CD14-positive monocyte (primary cell): ENCODE data around the gene PLAAT3. TPM values are rescaled to one million over a fixed set of nuclear protein-coding genes. Genes with fewer than 3 reads are reported as not detected.

ENCODE experiments used
- DNase-seq, 3 donors: peaks; one replicate each; pipeline ENCODE4 v3.0.0-alpha.2; 2011 to 2022
- H2AFZ ChIP-seq: 2 replicates; pipeline ENCODE4 v1.6.0; 2012; ENCODE audit warnings: mild to moderate bottlenecking, low read depth, low read length, inconsistent platforms; ENCODE audit not compliant: insufficient read depth, poor library complexity, severe bottlenecking
- H3K27ac ChIP-seq, 2 donors: 1 replicate in 1 of 2; 2 replicates in 1 of 2; pipeline ENCODE4 v1.5.1; 2012 to 2013; ENCODE audit warnings: low read length in 2 of 2, control low read depth in 1 of 2, inconsistent platforms in 1 of 2, low read depth in 1 of 2, mild to moderate bottlenecking in 1 of 2
- H3K27me3 ChIP-seq, 2 donors: one replicate each; pipeline versions ENCODE4 v1.6.0 to v1.6.1; 2011 to 2013; ENCODE audit warnings: low read length in 2 of 2; ENCODE audit not compliant: control insufficient read depth in 2 of 2, insufficient read depth in 2 of 2
- H3K36me3 ChIP-seq, 2 donors: replicated peaks in 1 of 2; 1 replicate in 1 of 2; 2 replicates in 1 of 2; pipeline versions ENCODE4 v1.5.1 to v1.6.1; 2012 to 2013; ENCODE audit warnings: low read length in 2 of 2, control low read depth in 1 of 2, inconsistent platforms in 1 of 2, mild to moderate bottlenecking in 1 of 2; ENCODE audit not compliant: insufficient read depth in 2 of 2, control insufficient read depth in 1 of 2
- H3K4me1 ChIP-seq, 2 donors: 1 replicate in 1 of 2; 2 replicates in 1 of 2; pipeline versions ENCODE4 v1.5.1 to v1.6.1; 2012 to 2013; ENCODE audit warnings: low read length in 2 of 2, control low read depth in 1 of 2, inconsistent platforms in 1 of 2, mild to moderate bottlenecking in 1 of 2, moderate library complexity in 1 of 2; ENCODE audit not compliant: insufficient read depth in 2 of 2, control insufficient read depth in 1 of 2
- H3K4me2 ChIP-seq: replicated peaks from 2 replicates; pipeline ENCODE3; 2012; ENCODE audit warnings: low read length, moderate library complexity, mild to moderate bottlenecking; ENCODE audit not compliant: poor library complexity, severe bottlenecking; ENCODE audit errors: extremely low read depth
- H3K4me3 ChIP-seq, 3 experiments: fragments of 200-600 bp in 1 of 3; sonication (generic) in 1 of 3; replicated peaks in 1 of 3; 1 replicate in 2 of 3; 2 replicates in 1 of 3; pipeline ENCODE4 v1.5.1; 2011 to 2013; ENCODE audit warnings: low read length in 3 of 3, mild to moderate bottlenecking in 3 of 3, control low read depth in 2 of 3, low read depth in 2 of 3, inconsistent platforms in 1 of 3, moderate library complexity in 1 of 3
- H3K79me2 ChIP-seq: 2 replicates; pipeline ENCODE4 v1.6.0; 2012; ENCODE audit warnings: mild to moderate bottlenecking, control low read depth, inconsistent platforms, low read length, moderate library complexity; ENCODE audit not compliant: insufficient read depth
- H3K9ac ChIP-seq: 2 replicates; pipeline ENCODE4 v1.6.0; 2017; ENCODE audit warnings: low read length, mild to moderate bottlenecking; ENCODE audit not compliant: insufficient read depth, poor library complexity, severe bottlenecking
- H3K9me3 ChIP-seq, 2 donors: replicated peaks in 1 of 2; 1 replicate in 1 of 2; 2 replicates in 1 of 2; pipeline versions ENCODE4 v1.5.1 to v1.6.1; 2012 to 2013; ENCODE audit warnings: low read length in 2 of 2, control low read depth in 1 of 2; ENCODE audit not compliant: control insufficient read depth in 1 of 2, insufficient read depth in 1 of 2
- H4K20me1 ChIP-seq: 2 replicates; pipeline ENCODE4 v1.6.0; 2012; ENCODE audit warnings: mild to moderate bottlenecking, low read length, control low read depth, moderate library complexity; ENCODE audit not compliant: insufficient read depth
- H3K27ac Mint-ChIP-seq, 7 donors: one replicate each; pipeline ENCODE4 v1.8.0; 2020; ENCODE audit warnings: mild to moderate bottlenecking in 7 of 7, mixed read lengths in 7 of 7, moderate library complexity in 6 of 7, inconsistent platforms in 2 of 7
- H3K27me3 Mint-ChIP-seq, 3 donors: one replicate each; pipeline ENCODE4 v1.8.0; 2021 to 2022; ENCODE audit warnings: low read depth in 3 of 3, mild to moderate bottlenecking in 3 of 3, mixed read lengths in 3 of 3, moderate library complexity in 3 of 3, inconsistent platforms in 1 of 3
- H3K36me3 Mint-ChIP-seq, 2 donors: one replicate each; pipeline ENCODE4 v1.8.0; 2020; ENCODE audit warnings: mixed read lengths in 2 of 2, inconsistent platforms in 1 of 2, mild to moderate bottlenecking in 1 of 2
- H3K4me1 Mint-ChIP-seq: one replicate; pipeline ENCODE4 v1.8.0; 2020; ENCODE audit warnings: mild to moderate bottlenecking, mixed read lengths
- H3K4me3 Mint-ChIP-seq, 2 donors: one replicate each; pipeline ENCODE4 v1.8.0; 2020; ENCODE audit warnings: mild to moderate bottlenecking in 2 of 2, mixed read lengths in 2 of 2, moderate library complexity in 1 of 2
- H3K9me3 Mint-ChIP-seq, 7 donors: one replicate each; pipeline ENCODE4 v1.8.0; 2020 to 2022; ENCODE audit warnings: mixed read lengths in 7 of 7, mild to moderate bottlenecking in 6 of 7, moderate library complexity in 6 of 7, inconsistent platforms in 2 of 7
- CTCF ChIP-seq: fragments of 200-600 bp; IDR thresholded peaks from one replicate; pipeline ENCODE4 v1.8.0; 2022; ENCODE audit warnings: antibody characterized with exemption, mild to moderate bottlenecking
- WGBS: methylation state at CpG from one replicate; pipeline ENCODE4 v1.1.5; 2013; ENCODE audit warnings: missing lambda C conversion rate; ENCODE audit not compliant: insufficient coverage; 5-methylcytosine and 5-hydroxymethylcytosine counted together
- intact Hi-C, 2 donors: fragments of 100-400 bp; cut with micrococcal nuclease; formaldehyde crosslinking; loops; one replicate each; pipeline versions ENCODE4 v1.15.0 to v1.15.1; 2023
- polyA plus RNA-seq, 3 donors: library from polyadenylated mRNA; depleted of rRNA in 1 of 3; unstranded in 2 of 3; stranded (reverse) in 1 of 3; fragments of 300-500 nt in 2 of 3; fragments of >200 nt in 1 of 3; fragmentation: Illumina TruSeq in 2 of 3; gene quantifications; 1 replicate in 2 of 3; 2 replicates in 1 of 3; pipeline ENCODE4 v1.2.3, GENCODE V29; 2012 to 2021

The PLAAT3 gene
- polyA plus RNA-seq, 3 donors: 20.2 to 67.3 (median 34.2) TPM

DNA sequence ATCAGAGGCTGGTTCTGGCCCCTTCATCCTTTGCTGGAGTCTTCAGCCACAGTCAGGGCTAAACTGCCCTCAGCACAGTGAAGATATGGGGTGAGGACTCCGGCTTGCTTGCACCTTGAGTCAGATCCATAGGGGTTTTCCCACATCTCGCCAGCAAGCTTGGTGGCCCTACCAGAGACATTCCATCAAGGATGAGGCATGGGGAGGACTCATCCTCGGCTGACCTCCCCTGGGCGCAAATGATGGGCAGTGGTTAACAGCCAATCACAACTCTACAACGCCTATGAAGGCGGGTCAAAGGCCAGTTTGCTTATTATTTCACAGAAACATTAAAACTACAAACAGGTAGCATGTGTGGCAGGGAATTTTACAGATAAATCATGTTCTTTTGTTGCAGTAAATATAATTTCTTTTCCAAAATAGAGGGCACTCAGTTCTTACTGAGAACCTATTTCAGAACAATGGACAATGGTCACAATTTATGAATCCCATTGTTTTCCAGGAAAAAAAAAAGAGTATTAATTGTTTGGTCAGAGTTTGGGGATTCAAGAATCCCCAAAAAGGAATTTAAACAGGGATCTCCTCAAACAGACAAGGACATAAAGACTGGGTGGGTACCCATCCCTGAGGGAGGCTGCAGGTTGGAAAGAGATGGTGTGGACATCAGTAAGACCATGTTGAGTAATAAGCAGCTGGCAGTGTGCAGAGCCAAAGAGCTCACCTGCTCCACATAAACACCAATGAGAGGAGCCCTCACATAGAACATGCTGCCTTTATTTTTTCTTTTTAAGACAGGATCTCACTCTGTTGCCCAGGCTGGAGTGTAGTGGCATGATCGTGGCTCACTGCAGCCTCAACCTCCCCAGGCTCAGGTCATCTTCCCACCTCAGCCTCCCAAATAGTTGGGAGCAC is 14.8 kb downstream of the PLAAT3 start:
- no peaks in the 10 kb centered on the region for H3K79me2 ChIP-seq
- no peak for TF ChIP-seq CTCF
- Mint-ChIP-seq H3K9me3 (peaks cover 0 to 3% (median 0%) of the 10 kb centered on the region in 7 donors), H3K36me3 (peaks cover 0 to 25% of the 10 kb centered on the region in 2 donors), H3K27me3 (peaks cover 2 to 5% (median 3%) of the 10 kb centered on the region in 3 donors), H3K4me3 (no peak overlapping the region), H3K4me1 (no peaks in the 10 kb centered on the region), H3K27ac (no peak overlapping the region)
- no peak overlapping the region for H3K27ac ChIP-seq
- intact Hi-C loops: no loop called here
- no peaks in the 10 kb centered on the region for H3K9me3 ChIP-seq
- H3K9ac ChIP-seq: no peak overlapping the region
- H2AFZ ChIP-seq: no peak overlapping the region
- no peaks in the 10 kb centered on the region for H3K4me1 ChIP-seq
- no peaks in the 10 kb centered on the region for H4K20me1 ChIP-seq
- H3K36me3 ChIP-seq: no peaks in the 10 kb centered on the region
- H3K4me2 ChIP-seq: no peak overlapping the region
- 83% methylated on average over 2 of the region's 7 CpGs for WGBS
- DNase-seq: peak in 1 of 3 donors; percentile 37
- H3K27me3 ChIP-seq: no peaks in the 10 kb centered on the region
- H3K4me3 ChIP-seq: no peak overlapping the region

- Histone ChIP-seq H2AFZ (no peak overlapping the region), H4K20me1 (no peaks in the 10 kb centered on the region), H3K4me2 (no peak overlapping the region), H3K4me3 (no peak overlapping the region), H3K4me1 (no peaks in the 10 kb centered on the region), H3K27me3 (no peaks in the 10 kb centered on the region), H3K79me2 (no peaks in the 10 kb centered on the region), H3K9me3 (no peaks in the 10 kb centered on the region), H3K36me3 (no peaks in the 10 kb centered on the region), H3K9ac (no peak overlapping the region), H3K27ac (no peak overlapping the region)
- peaks cover 0 to 28% of the 10 kb centered on the region in 2 donors for H3K36me3 Mint-ChIP-seq
- no peak for TF ChIP-seq CTCF
- H3K9me3 Mint-ChIP-seq: peaks cover 0 to 3% (median 0%) of the 10 kb centered on the region in 7 donors
- DNase-seq: no peak
- H3K27me3 Mint-ChIP-seq: peaks cover 3 to 5% (median 3%) of the 10 kb centered on the region in 3 donors
- H3K27ac Mint-ChIP-seq: no peak overlapping the region
- intact Hi-C loops: no loop called here
- WGBS: 86% methylated on average over 3 of the region's 4 CpGs
- peaks cover 4% of the 10 kb centered on the region for H3K4me1 Mint-ChIP-seq
- no peak overlapping the region for H3K4me3 Mint-ChIP-seq
Measured at GRCh38 chr11:63598556-63598955, 15.7 kb downstream of the PLAAT3 start.
